GM19193 (cell line): ENCODE data around the gene HDAC4.

ENCODE experiments used
- POLR2A ChIP-seq: IDR thresholded peaks from 4 replicates; pipeline ENCODE4 v1.6.1; 2011; ENCODE audit not compliant: insufficient read depth, insufficient read length; ENCODE audit errors: extremely low read depth

Gene HDAC4

GRCh38 chr2:239050252-239050649, 350.6 kb downstream of the HDAC4 start:
- no peak for TF ChIP-seq POLR2A

- TF ChIP-seq POLR2A: no peak
Measured at GRCh38 chr2:239049421-239050251, 351.2 kb downstream of the HDAC4 start.

- no peak for TF ChIP-seq POLR2A
Measured at GRCh38 chr2:239048736-239049135, 352.1 kb downstream of the HDAC4 start.

- TF ChIP-seq POLR2A: no peak
Measured at GRCh38 chr2:239047861-239048260, 353.0 kb downstream of the HDAC4 start.

- TF ChIP-seq POLR2A: no peak
Measured at GRCh38 chr2:239047420-239047819, 353.4 kb downstream of the HDAC4 start.

GRCh38 chr2:239046822-239047221, 354.0 kb downstream of the HDAC4 start:
- no peak for TF ChIP-seq POLR2A

- no peak for TF ChIP-seq POLR2A
Measured at GRCh38 chr2:239044336-239044735, 356.5 kb downstream of the HDAC4 start.

GRCh38 chr2:239043326-239043725, 357.5 kb downstream of the HDAC4 start:
- TF ChIP-seq POLR2A: no peak

- TF ChIP-seq POLR2A: no peak
Measured at GRCh38 chr2:239042551-239043320, 358.1 kb downstream of the HDAC4 start.

- TF ChIP-seq POLR2A: no peak
Measured at GRCh38 chr2:239042046-239042445, 358.8 kb downstream of the HDAC4 start.

- TF ChIP-seq POLR2A: no peak
Measured at GRCh38 chr2:239041062-239041461, 359.8 kb downstream of the HDAC4 start.

GRCh38 chr2:239040152-239040761, 360.6 kb downstream of the HDAC4 start:
- TF ChIP-seq POLR2A: no peak

GRCh38 chr2:239039479-239039861, 361.4 kb downstream of the HDAC4 start:
- no peak for TF ChIP-seq POLR2A

GRCh38 chr2:239038773-239039478, 361.9 kb downstream of the HDAC4 start:
- no peak for TF ChIP-seq POLR2A

- no peak for TF ChIP-seq POLR2A
Measured at GRCh38 chr2:239037559-239037910, 363.3 kb downstream of the HDAC4 start.

GRCh38 chr2:239036819-239037558, 363.8 kb downstream of the HDAC4 start:
- no peak for TF ChIP-seq POLR2A
